SIG-M5 treated with dmso at 0.1 percent for 504 hours (cell line): ENCODE results near the gene BOC.
A peak's percentile ranks its signal among the peaks of the same experiment; 100 is the strongest.

Experiments used
- DNase-seq: peaks from one replicate; lab custom pipeline; 2025; ENCODE audit not compliant: unreplicated experiment; lab: John Stamatoyannopoulos, UW

The BOC gene

DNA sequence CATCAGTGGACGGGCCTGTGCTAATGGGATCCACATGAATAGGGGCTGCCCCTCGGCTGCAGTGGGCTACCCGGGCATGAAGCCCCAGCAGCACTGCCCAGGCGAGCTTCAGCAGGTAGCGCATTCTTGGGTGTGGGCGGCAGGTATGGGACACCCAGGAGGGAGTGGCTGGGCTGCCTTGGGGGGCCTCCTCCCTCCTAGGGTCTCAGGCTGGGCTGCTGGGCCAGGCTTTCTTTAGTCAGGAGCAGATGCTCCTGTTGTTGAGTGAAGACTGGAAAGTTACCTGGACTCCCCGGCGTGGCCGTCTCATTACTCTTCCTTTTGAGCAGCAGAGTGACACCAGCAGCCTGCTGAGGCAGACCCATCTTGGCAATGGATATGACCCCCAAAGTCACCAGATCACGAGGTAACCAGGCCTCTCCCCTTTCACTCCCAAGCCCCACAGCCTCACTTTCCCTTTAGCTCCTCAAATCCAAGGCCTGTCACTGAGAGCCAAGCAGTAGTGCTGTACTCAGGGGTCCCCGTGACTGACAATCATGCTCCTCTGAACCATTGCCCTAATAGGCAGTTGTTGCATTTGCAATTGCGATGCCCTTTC lies 73.2 kb downstream of the BOC start:
- DNase-seq = no peak

DNA sequence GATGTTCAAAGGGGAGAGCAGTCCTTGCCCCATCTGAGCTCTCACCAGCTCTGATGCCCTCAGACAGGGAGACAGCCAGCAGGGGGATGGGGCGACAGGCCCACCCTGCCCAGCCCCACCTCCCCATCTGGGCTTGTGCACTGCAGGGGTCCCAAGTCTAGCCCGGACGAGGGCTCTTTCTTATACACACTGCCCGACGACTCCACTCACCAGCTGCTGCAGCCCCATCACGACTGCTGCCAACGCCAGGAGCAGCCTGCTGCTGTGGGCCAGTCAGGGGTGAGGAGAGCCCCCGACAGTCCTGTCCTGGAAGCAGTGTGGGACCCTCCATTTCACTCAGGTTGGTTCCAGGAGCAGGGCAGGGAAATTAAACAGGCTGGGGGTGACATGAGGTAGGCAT lies 73.9 kb downstream of the BOC start:
- DNase-seq = no peak

DNA sequence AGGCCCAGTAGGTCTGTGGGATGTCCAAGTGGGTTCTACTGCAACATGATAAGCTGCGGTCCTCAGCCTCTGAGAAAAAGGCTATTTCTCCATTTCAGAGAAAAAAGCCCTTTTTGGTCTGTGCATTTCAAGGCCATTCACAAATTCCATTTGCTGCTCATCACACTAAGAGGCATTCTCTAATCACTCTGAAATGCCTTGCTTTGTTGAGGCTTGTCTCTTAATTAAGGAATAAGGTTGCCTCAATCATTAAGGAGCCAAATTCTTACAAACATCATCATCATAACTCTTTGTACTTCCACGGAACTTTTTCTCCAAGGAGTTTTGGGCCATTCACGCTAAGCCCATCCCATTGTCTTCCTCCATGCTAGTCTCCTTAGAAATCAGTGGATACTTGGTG lies 74.4 kb downstream of the BOC start:
- no peak for DNase-seq

DNA sequence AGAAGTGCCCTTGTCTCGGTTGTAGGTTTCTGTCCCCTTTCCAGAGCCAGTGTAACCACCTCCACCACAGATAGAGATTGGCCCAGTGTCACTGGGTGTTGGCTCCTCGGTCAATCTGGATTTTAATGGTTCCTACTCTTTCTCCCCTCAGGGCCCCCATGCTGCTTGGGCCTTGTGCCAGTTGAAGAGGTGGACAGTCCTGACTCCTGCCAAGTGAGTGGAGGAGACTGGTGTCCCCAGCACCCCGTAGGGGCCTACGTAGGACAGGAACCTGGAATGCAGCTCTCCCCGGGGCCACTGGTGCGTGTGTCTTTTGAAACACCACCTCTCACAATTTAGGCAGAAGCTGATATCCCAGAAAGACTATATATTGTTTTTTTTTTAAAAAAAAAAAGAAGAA lies 75.2 kb downstream of the BOC start:
- no peak for DNase-seq

DNA sequence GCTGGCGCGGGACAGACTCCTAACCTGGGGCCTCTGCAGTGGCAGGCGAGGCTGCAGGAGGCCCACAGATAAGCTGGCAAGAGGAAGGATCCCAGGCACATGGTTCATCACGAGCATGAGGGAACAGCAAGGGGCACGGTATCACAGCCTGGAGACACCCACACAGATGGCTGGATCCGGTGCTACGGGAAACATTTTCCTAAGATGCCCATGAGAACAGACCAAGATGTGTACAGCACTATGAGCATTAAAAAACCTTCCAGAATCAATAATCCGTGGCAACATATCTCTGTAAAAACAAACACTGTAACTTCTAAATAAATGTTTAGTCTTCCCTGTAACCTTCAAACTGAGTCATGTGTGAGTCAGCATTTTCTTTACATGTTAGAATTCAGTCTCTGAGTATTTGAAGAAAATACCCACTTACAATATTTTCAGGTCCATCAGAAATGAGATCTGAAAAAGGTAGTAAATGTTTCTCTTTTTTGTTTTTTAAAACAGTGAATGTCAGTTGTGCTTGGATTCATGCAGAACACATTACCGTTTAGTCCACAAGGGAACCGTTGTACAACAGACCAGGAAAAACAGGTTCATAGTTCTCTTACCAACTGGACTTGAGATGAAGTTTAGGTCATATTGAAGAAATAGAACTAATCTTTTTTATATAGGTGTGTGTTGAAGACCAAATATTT lies 75.9 kb downstream of the BOC start:
- no peak for DNase-seq

DNA sequence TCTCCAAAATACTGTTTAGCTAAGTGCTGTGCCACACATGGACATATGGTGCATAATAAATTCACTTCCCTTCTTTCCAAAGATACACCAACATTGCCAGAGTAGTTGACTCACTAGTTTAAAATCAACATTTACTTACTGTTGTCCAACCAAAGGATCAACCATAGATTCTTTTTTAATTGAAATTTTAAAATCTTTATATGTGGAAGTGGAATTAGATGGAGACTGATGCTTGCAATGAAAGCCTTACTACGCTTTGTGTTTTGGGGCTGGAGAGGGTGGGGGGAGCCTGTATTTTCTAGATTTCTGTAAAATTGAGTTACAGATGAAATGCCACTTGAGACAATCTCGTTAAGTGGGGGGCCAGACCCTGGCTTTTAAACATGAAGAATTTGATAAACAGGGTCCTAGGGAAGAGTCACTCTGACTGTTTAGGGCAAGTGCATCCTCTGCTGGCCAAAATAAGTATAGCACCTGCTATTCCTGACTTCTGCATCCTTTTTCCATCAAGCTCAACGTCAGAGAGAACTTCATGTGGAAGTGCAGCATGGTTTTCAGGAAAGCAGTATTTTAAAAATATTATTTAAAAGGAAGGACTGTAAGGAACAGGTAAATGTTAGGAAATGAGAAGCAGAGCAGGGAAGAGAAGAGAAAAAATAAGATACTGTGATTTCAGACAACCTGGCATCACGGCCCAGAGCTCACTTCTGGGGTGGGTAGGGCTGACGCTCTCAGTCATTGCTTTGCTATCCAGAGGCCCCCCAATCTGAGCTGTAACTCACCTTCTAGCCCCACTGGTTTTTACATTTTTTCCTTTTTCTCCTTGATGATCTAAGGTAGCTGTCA lies 76.7 kb downstream of the BOC start:
- DNase-seq = peak; percentile 62

DNA sequence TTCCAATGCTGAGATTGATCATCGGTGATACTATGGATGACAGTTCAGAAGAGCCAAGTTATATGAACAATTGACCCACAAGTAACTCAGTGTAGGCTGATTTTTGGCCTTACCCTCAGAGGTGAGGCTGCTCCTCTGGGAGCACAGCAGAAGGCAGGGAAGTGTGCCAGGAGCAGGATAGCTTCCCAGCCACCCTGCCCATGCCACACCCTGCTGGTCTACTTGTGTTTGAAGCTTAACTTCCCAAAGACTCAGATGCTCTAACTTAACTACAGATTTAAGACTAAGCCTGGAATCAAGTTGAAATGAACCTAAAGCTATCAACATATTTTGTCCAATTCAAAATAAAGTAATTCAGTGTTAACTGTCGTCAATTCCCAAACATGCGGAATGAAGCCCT lies 77.5 kb downstream of the BOC start:
- DNase-seq = no peak

DNA sequence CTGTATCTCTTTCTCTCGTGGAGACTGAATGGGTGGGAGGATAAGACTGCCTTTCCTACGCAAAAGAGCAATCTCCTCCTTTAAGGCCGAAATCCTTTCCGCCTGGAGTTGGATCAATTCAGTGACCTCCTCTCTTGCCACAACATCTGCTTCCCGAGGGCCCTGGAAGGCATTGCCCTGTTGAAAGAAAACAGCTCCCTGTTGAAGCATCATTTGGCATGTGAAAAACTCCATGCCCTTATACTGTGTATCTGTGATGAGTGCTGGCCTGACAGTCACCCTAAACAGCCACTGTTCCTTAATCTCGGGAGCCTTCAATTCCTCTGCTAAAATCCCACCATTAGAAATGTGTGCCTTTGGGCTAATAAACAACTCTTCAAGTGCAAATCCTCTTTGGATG lies 80.2 kb downstream of the BOC start:
- no peak for DNase-seq

DNA sequence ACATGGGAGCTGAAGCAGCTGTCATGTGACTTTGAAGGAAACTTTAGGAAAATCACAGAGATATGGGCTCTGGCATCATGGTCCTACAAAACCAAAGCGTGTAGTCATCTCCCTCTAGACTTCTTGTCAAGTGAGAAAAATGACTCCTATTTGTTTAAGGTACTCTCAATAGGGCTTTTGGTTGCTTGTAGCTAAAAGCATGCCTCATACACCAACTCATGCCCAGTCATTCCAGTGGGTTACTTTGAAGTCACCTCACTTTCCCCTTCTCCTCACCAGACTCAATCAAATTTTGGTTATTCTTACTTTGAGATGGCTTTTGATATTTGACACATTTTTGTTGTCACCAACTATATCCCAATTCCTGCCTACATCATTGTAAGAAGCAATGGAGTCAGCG lies 81.6 kb downstream of the BOC start:
- no peak for DNase-seq

DNA sequence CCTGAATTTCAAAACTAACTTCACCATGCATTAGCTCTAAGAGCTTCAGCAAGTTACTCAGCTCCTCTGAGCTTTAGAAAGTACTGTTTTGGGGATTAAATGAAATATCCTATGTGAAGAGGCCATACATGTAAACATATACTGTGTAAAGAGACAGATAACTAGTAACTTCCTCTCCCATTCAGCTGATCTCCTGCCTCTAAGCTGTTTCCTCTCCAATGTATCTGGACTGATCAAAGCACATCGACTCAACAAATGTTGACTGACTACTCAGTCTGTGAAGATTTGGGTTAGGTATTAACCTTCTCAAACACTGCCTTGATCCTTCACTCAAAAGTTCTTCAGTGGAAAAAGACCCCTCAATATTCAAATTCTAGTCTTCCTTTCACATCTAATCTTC lies 82.0 kb downstream of the BOC start:
- DNase-seq = no peak

DNA sequence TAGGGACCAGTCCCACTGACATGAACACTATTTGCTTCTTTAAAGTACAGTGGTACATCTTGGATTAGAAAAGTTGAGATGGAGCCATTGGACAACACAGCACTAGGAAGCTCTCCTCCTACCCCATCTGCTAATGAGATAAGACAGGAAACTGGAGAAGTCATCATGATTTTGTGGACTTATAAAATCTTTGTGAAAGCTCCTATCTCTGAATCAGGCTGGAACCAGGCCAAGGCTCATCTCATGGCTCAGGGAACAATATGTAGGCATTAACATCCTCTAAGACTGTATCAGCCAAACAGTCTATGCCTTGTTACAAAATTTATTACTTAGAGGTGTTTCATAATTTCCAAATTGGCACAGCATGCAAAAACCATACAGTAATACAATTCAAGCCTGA lies 84.1 kb downstream of the BOC start:
- DNase-seq = no peak

DNA sequence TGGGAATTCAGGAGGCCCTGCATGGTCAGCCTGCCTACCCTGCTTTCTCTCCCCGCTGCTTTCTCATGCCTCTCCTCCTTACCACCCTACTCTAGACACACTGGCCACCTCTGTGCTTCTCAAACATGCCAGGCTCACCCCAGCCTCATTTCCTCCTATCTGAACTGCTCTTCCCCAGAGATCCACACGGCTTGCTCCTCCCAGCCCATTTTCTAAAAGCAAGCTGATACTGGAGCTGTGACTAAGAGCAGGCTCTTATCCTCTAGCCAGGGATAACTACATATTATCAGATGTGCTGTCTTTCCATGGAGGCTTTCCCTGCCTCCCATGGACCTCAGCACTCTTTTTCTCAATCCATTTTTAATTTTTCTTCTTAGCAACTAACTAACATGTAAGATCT lies 85.9 kb downstream of the BOC start:
- no peak for DNase-seq

DNA sequence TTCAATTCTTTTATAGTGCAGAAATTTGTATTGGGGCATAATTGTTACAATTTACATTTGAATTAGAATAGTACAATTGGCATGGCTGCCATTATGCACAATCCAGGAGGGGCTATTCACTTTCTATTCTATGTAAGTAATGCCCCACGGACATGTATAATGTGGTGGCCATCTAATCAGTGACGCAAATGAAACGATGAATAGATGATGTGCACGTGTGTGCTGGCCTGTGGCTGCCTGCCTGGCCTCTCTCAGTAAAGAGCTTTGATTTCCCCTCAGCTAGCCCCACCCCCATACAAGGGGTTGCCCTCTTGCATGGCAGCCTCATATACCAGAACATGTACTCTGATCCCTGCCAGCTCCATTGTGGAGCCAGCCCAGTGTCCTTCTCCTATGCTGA lies 86.5 kb downstream of the BOC start:
- DNase-seq = no peak

DNA sequence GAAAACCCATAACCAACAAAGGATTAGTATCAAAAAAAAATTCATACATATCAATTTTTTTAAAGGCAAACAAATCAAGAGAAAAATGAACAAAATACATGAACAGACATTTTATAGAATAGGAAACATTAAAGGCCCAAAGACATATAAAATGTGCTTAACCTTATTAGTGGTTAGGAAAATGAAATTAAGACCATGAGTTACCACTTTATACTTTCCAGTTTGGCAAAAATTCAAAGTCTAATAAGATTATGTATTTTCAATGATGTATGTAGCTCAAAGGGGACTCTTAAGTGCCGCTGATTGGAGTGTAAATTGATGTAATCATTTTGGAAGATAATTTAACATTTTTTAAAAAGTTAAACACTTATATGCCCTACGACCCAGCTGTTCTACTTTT lies 89.2 kb downstream of the BOC start:
- DNase-seq = no peak

DNA sequence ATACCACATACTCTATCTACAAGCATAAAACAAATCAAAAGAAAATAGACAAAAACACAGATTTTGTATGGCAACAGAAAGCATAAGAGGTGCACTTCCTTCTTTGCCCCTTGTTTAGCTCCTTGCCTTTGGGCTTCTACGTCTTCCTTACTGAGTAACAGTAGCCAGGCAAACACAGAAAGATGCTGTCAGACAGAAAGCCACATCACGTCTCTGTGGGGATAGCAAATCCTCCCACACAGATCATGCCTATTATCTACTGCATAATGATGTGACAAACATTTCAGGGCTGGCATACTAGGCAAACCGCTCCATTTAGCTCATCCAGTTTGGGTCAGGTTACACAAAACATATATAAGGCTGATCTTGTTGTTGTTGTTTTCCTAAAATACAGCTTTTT lies 92.7 kb downstream of the BOC start:
- DNase-seq = no peak

DNA sequence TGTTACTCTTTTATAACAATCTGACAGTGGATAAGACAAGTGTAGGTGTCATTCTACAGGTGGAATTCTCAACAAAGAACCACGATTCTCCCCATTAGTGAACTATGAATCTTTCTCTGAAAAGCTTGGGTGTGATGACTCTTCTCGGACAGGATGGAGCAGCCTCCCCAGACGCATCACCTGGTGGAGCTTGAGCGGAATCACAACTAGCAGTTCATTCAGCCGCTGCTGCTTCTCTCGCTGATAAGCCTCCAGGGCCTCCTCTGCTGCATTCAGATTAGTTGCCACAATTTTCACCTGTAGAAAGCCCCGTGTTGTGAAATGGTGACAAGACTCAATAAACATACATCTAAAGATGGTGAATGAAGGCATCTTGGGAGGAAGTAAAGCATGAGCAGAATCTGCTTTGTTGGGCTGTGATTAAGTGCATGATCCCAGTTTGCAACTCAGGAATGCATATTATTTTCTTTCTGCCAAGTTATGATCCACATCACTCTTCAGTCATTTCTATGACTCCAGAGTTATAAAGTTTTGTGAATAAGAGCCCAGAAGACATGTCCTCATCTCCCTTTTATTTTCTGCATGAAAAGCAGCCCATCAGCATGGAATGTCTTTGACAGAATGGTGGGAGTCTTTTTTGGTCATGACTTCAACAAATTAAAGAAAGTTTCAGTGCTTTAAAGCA lies 93.6 kb downstream of the BOC start:
- no peak for DNase-seq

DNA sequence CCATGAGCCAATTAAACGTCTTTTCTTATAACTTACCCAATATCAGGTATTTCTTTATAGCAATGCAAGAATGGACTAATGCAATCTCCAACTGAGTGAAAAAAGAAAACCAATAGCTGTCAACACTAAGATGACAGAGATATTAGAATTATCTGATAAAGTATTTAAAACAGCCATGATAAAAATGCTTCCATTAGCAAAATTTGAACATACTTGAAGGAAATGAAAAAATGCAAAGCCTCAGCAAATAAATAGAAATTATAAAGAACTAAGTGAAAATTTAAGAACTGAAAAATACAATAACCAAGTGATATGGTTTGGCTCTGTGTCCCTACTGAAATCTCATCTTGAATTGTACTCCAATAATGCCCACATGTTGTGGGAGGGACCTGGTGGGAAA lies 99.6 kb downstream of the BOC start:
- DNase-seq = no peak

DNA sequence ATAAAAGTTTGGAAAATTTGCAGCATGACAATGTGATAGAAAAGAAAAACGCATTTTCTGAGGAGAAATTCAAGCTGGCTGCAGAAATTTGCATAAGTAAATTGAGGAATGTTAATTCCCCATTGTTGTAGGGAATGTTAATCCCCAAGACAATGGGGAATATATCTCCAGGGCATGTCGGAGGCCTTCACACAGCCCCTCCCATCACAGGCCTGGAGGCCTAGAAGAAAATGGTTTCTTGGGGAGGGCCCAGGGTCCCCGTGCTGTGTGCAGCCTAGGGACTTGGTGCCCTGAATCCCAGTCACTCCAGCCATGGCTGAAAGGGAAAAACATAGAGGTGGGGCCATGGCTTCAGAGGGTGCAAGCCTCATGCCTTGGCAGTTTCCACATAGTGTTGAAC lies 101.1 kb downstream of the BOC start:
- no peak for DNase-seq

DNA sequence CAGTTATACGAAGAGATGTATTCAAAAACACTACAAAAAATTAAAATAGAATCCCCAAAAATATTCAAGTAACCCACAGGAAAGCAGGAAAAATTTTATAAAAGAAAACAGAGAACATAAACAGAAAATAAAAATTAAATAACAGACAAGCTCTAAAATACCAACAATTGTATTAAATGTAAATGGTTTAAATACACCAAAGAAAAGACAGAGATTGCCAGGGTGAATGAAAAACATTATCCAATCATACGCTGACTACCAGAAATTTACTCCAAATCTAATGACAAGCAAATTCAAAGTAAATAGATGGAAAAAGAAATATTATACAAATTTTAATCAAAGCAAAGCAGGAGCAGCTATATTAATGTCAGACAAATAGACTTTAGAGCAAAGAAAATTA lies 103.6 kb downstream of the BOC start:
- DNase-seq = no peak

DNA sequence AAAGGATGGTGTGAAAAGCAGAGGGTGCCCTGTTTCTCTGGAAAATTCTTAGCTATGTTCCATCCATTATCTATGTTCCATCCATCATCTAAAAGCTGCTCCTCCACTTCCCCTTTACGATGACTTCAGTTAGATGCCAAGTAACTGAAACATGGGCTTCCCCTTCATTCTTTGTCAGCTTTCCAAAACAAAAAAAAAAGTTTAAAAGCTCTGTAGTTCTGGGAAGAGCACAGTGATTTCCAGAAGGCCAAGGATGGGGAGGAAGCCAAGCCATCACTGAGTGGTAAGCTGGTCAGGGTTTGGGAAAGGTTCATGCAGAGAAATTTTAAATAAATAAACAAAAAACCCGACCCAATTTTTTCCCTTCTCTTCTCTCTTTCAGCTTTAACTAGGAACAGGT lies 118.4 kb downstream of the BOC start:
- no peak for DNase-seq

DNA sequence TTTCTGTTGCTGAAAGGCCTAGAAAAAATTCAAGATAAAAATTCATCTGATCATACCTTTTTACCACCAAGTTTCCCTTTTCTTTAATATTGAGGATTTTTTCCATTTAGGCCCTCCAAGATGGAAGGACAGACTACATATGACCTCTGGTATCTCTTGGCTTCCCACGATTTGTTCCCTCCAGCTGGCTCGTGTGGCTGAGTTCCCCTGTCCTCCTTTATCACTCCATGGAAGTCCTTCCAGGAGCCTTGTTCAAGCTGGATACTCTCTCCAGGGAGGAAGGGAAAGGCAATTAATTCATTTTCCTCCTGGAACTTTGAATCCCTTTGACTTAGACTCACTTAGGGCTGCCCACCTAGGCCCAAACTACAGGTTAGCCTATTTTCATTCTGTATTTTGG lies 119.4 kb downstream of the BOC start:
- no peak for DNase-seq

DNA sequence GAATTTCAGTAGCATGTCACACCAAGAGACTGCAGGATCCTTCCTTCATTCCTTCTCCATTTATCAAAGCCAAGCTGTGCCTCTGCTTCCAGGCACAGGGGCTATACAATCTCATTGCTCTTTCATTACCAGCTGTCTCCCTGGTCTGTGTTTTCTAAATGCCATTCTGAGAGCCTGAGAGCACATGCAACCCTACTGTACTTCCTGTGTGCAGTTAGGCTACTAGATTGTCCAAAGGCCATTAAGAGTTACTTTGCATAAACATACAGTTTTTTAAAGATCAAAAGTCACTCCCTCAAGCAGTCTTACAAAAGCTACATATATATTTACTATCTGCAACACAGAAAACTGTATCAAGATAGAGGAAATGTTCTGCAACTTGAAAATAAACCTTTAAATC lies 119.8 kb downstream of the BOC start:
- no peak for DNase-seq
